ENCODE data around the gene ALCAM. TPM values are rescaled to one million over a fixed set of nuclear protein-coding genes. Genes with fewer than 3 reads are reported as not detected.

Gene ALCAM
- total and polyA plus RNA-seq, 2 donors (not counting 1 experiment from before 2014, with no cell fraction given): 6.2 to 23.8 TPM

GRCh38 chr3:105614288-105615030, 247.8 kb downstream of the ALCAM start:
- H3K36me3 ChIP-seq (replicated peaks in 1 of 2; ENCODE audit: control extremely low read depth in 1 of 2, control insufficient read depth in 1 of 2, extremely low read depth in 1 of 2, insufficient read depth in 2 of 2, low read length in 1 of 2): no peaks in the 10 kb centered on the region
- no peaks in the 10 kb centered on the region for H4K20me1 ChIP-seq (ENCODE audit: control insufficient read depth, insufficient read depth, low read length, poor library complexity, severe bottlenecking)
- no peaks in the 10 kb centered on the region for H3K4me1 ChIP-seq (ENCODE audit: control insufficient read depth in 2 of 2, insufficient read depth in 2 of 2, low read length in 2 of 2)
- H3K4me1 Mint-ChIP-seq: no peaks in the 10 kb centered on the region
- no peak for DNase-seq
- H3K9ac ChIP-seq (ENCODE audit: low read length): no peak overlapping the region
- H3K79me2 ChIP-seq (ENCODE audit: control insufficient read depth, insufficient read depth, low read length): no peaks in the 10 kb centered on the region
- no peak overlapping the region for H3K27ac ChIP-seq (ENCODE audit: low read length in 2 of 2)
- H2AFZ ChIP-seq (ENCODE audit: insufficient read depth, low read depth, low read length, poor library complexity, severe bottlenecking): no peak overlapping the region
- H3K9me3 Mint-ChIP-seq (ENCODE audit: insufficient read depth): no peaks in the 10 kb centered on the region
- POLR2A ChIA-PET: no interaction called here
- no peak overlapping the region for H3K4me2 ChIP-seq (replicated peaks; ENCODE audit: low read depth, low read length, poor library complexity, severe bottlenecking)
- no peaks in the 10 kb centered on the region for H3K27me3 Mint-ChIP-seq
- CTCF ChIA-PET: no interaction called here
- H3K9me3 ChIP-seq (ENCODE audit: control extremely low read depth in 1 of 3, control insufficient read depth in 2 of 3, insufficient read depth in 1 of 3, low read length in 2 of 3): no peaks in the 10 kb centered on the region
- TF ChIP-seq EZH2 (IDR thresholded peaks at IDR 0.05; ENCODE audit: borderline replicate concordance, insufficient read depth, low read depth, low read length, poor library complexity, severe bottlenecking) (no peak), CTCF (IDR thresholded peaks at IDR 0.05) (no peak)
- H3K27ac Mint-ChIP-seq: no peak overlapping the region
- no peak overlapping the region for H3K4me3 ChIP-seq (ENCODE audit: control extremely low read depth in 1 of 5, extremely low read depth in 1 of 5, insufficient read depth in 1 of 5, low read depth in 2 of 5, low read length in 4 of 5)
- H3K27me3 ChIP-seq (replicated peaks in 1 of 4; ENCODE audit: control extremely low read depth in 1 of 4, control insufficient read depth in 3 of 4, insufficient read depth in 4 of 4, low read length in 3 of 4): no peaks in the 10 kb centered on the region
- ATAC-seq (ENCODE audit: low read depth): no peak
- no peak overlapping the region for H3K4me3 Mint-ChIP-seq
- intact Hi-C loops (cut with micrococcal nuclease): no loop called here

GRCh38 chr3:105615814-105616213, 249.1 kb downstream of the ALCAM start:
- Mint-ChIP-seq H3K27ac (no peak overlapping the region), H3K9me3 (ENCODE audit: insufficient read depth) (no peaks in the 10 kb centered on the region), H3K4me1 (no peaks in the 10 kb centered on the region), H3K27me3 (no peaks in the 10 kb centered on the region), H3K4me3 (no peak overlapping the region)
- ChIA-PET POLR2A (no interaction called here), CTCF (no interaction called here)
- Histone ChIP-seq H3K4me3 (ENCODE audit: control extremely low read depth in 1 of 5, extremely low read depth in 1 of 5, insufficient read depth in 1 of 5, low read depth in 2 of 5, low read length in 4 of 5) (no peak overlapping the region), H3K4me2 (replicated peaks; ENCODE audit: low read depth, low read length, poor library complexity, severe bottlenecking) (no peak overlapping the region), H3K27ac (ENCODE audit: low read length in 2 of 2) (no peak overlapping the region), H3K9ac (ENCODE audit: low read length) (no peak overlapping the region), H3K9me3 (ENCODE audit: control extremely low read depth in 1 of 3, control insufficient read depth in 2 of 3, insufficient read depth in 1 of 3, low read length in 2 of 3) (no peaks in the 10 kb centered on the region), H3K79me2 (ENCODE audit: control insufficient read depth, insufficient read depth, low read length) (no peaks in the 10 kb centered on the region), H2AFZ (ENCODE audit: insufficient read depth, low read depth, low read length, poor library complexity, severe bottlenecking) (no peak overlapping the region), H3K27me3 (replicated peaks in 1 of 4; ENCODE audit: control extremely low read depth in 1 of 4, control insufficient read depth in 3 of 4, insufficient read depth in 4 of 4, low read length in 3 of 4) (no peaks in the 10 kb centered on the region), H3K4me1 (ENCODE audit: control insufficient read depth in 2 of 2, insufficient read depth in 2 of 2, low read length in 2 of 2) (no peaks in the 10 kb centered on the region), H3K36me3 (replicated peaks in 1 of 2; ENCODE audit: control extremely low read depth in 1 of 2, control insufficient read depth in 1 of 2, extremely low read depth in 1 of 2, insufficient read depth in 2 of 2, low read length in 1 of 2) (no peaks in the 10 kb centered on the region), H4K20me1 (ENCODE audit: control insufficient read depth, insufficient read depth, low read length, poor library complexity, severe bottlenecking) (no peaks in the 10 kb centered on the region)
- intact Hi-C loops (cut with micrococcal nuclease): no loop called here
- TF ChIP-seq EZH2 (IDR thresholded peaks at IDR 0.05; ENCODE audit: borderline replicate concordance, insufficient read depth, low read depth, low read length, poor library complexity, severe bottlenecking) (no peak), CTCF (IDR thresholded peaks at IDR 0.05) (no peak)
- no peak for DNase-seq
- WGBS (ENCODE audit: insufficient coverage): 82% methylated on average over 1 of the region's 3 CpGs
- ATAC-seq (ENCODE audit: low read depth): no peak

All from B cell (primary cell).